HTERT RPE-1 (cell line): ENCODE results near the gene FNBP1.

ENCODE experiments used
- in situ Hi-C: fragments of 300-500 bp; cut with MboI; formaldehyde crosslinking; loops from 4 replicates; pipeline ENCODE4 v1.14.3; 2020; ENCODE audit warnings: low sequenced_read_pairs

The FNBP1 gene

DNA sequence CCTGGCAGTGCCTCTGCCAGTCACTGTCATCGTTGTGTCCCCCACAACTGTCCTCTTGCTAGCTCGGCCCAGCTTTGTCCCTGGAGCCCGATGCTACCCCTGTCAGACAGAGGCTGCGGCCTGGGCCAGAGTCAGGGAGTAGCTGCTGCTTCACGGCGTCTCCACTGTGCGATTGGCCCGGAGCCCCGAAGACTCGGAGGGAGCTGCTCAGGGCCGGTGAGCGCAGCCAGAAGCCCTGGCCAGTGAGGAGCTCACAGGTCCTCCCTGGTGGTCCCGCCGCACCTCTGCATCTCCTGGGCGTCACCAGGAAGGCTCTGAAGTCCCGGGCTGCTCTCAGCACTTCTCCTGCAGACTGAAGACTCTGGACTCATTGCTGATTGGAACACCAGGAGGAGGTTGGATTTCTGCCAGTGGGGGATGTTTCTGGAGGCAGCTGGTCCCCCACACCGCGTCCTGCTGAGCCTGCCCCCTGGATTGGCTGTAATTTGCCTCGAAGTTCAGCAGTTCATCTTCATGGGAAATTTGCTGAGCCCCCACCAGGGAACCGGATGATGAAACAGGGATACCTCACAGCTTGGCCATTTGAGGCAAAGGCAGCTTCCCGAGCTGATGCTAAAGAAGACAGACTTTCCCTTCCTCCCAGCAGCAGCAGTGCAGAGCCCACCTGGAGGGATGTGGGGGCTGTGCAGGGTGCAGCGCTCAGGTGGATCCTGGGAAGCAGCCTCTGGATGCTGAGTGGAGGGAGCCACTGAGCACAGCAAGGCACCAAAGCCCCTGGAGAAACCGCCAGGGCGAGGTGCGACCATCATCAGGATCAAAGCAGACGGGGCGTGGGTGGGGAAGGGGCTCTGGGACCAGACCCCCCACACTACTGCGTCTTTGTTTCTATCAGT, 162.1 kb downstream of the FNBP1 start:
- in situ Hi-C loops, result no loop called here

GRCh38 chr9:129879991-129880653, 162.9 kb downstream of the FNBP1 start:
- in situ Hi-C loops, result no loop called here

GRCh38 chr9:129879103-129879699, 163.8 kb downstream of the FNBP1 start:
- in situ Hi-C loops, result no loop called here

DNA sequence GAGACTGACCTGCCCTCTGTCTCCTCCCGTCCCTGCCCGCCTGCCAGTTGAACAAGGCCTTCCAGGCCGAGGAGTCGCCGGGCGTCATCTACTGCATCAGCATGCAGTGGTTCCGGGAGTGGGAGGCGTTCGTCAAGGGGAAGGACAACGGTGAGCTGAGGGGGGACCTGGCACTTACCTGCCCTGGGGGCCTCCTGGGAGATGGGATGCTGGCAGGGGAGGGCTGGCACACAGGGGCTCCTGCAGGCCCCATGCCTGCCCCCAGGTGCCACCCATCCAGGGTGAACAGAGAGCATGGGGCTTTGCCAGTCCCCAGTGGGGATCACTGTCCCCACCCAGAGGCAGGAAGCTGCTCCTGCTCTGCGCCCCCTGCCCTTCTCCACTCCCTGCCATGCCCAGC, 164.7 kb downstream of the FNBP1 start:
- in situ Hi-C loops, result no loop called here

DNA sequence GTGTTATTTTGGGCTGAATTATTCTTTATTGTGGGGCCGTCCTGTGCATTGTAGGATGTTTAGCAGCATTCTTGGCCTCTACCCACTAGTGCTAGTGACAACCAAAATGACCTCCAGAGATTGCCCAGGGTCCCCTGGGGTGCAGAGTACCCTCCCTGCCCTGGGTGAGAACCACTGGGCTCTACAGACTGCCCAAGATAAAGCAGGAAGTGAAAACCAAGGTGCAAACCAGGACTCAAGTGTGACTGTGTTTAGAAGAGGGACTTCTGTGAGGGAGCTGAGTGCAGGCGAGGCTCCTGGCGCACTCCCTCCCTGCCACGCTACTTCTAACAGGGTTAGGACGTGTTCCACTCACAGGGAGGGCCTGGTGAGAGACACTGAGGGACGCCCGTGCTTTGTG, 166.2 kb downstream of the FNBP1 start:
- in situ Hi-C loops, result no loop called here

GRCh38 chr9:129875687-129876395, 167.1 kb downstream of the FNBP1 start:
- in situ Hi-C loops, result no loop called here

GRCh38 chr9:129875181-129875611, 167.8 kb downstream of the FNBP1 start:
- in situ Hi-C loops, result no loop called here

- in situ Hi-C loops, result no loop called here
Measured at GRCh38 chr9:129874261-129875101, 168.5 kb downstream of the FNBP1 start.

DNA sequence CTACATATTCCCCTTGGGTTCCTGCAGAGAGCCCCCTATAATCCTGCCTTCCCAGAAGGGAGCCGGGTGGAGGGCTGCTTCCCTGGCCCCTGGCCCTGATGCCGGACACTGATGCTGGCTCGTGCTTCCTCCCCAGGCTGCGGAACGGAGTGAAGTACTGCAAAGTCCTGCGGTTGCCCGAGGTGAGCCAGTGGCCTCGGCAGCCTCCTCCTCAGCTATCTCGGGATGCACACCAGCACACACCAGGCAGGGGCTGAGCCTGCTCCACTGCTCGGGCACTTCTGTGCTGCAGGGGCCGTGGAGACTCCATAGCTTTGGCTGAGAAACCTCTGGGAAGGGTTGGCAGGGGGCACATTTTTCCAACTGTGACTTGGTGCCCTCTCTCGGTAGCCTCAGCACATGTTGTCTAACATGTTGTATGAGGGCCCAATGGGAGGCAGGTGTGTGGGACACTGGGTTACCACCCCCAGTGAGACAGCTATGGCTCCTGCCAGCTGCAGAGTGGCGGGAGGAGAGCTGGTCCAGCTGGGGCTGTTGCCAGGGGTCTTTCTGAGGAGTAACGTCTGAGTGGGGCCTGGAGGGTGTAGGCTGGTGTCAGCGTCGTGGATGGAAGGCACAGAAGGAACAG, 169.3 kb downstream of the FNBP1 start:
- in situ Hi-C loops, result no loop called here

GRCh38 chr9:129871046-129871445, 171.9 kb downstream of the FNBP1 start:
- in situ Hi-C loops, result no loop called here

- in situ Hi-C loops, result no loop called here
Measured at GRCh38 chr9:129869585-129870501, 173.1 kb downstream of the FNBP1 start.

GRCh38 chr9:129868872-129869486, 174.0 kb downstream of the FNBP1 start:
- in situ Hi-C loops, result no loop called here

- in situ Hi-C loops, result no loop called here
Measured at GRCh38 chr9:129868023-129868871, 174.7 kb downstream of the FNBP1 start.

DNA sequence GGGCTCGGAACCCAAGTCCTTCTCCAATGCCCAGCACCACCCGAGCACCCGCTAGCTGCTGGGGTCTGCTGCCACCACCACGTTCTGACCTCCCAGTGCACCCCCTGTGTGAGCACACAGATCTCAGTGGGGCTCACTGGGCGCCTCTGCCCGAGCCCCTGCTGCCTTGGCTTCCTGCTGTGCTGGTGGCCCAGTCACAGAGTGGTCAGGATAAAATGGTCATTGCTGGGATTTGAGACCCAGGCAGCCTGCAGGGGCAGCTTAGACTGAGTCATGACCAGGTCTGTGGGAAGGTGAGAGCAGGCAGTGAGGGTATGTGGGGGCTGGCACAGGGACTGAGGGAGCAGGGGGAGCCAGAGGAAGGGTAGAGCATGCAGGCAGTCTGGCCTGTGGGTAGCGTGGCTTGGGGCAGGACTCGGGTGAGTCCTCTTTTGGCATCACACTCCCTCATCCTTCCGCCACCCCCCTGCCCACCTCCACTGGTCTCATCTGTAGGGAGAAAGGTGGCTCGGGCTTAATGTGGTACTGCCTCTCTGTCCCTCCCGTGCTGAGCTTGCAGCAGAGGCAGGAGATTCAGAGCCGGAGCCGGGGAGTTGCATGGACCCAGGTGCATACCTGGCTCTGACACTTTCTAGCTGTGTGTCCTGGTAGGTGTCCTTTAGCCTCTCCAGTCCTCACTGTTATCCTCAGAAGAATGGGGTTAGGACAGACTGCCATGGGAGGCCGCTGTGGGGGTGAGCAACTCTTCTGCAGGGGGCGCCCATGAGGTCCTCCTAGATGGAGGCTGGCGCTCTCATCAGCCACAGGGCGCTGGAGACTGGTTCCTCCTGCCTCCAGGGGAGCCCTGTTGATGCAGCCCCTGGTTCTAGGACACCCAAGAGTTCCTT, 175.6 kb downstream of the FNBP1 start:
- in situ Hi-C loops, result no loop called here

- in situ Hi-C loops, result no loop called here
Measured at GRCh38 chr9:129866394-129867135, 176.4 kb downstream of the FNBP1 start.
